Panc1 (cell line): ENCODE measurements around the gene POU1F1. TPM values are rescaled to one million over a fixed set of nuclear protein-coding genes. Genes with fewer than 3 reads are reported as not detected.

Experiments
- ATAC-seq: fragments of 200-7000 bp; cut with Tn5 transposase; 2 replicates; pipeline ENCODE4 v1.9.1; 2020; ENCODE audit warnings: mild to moderate bottlenecking, moderate library complexity
- BruUV-seq: library from RNA; stranded (reverse); fragments of 400-500 nt; replicated peaks from 2 replicates; lab custom pipeline; 2021; lab: Mats Ljungman, UMichigan
- CTCF ChIA-PET: fragments of 300-600 bp; sonication (Branson Sonifier 250); formaldehyde crosslinking; loops from one replicate; lab custom pipeline; 2022; ENCODE audit warnings: antibody characterized with exemption; lab: Charles Lee
- POLR2A ChIA-PET: fragments of 300-600 bp; sonication (Branson Sonifier 250); formaldehyde crosslinking; loops from one replicate; lab custom pipeline; 2022; ENCODE audit warnings: antibody characterized with exemption; lab: Charles Lee
- DNase-seq: peaks from one replicate; pipeline ENCODE4 v3.0.0-alpha.2; 2010; ENCODE audit warnings: low read depth, low spot score
- H3K27ac ChIP-seq: 2 replicates; pipeline ENCODE4 v1.5.1; 2011; ENCODE audit warnings: mild to moderate bottlenecking, low read length, inconsistent platforms
- H3K27me3 ChIP-seq: fragments of 200-500 bp; sonication (Bioruptor generic); 2 replicates; pipeline ENCODE4 v1.6.0; 2014; ENCODE audit warnings: low read length, inconsistent platforms; ENCODE audit not compliant: control insufficient read depth, insufficient read depth
- H3K36me3 ChIP-seq: fragments of 200-500 bp; sonication (Bioruptor generic); 2 replicates; pipeline ENCODE4 v1.5.1; 2014; ENCODE audit warnings: inconsistent platforms, mild to moderate bottlenecking, low read length, moderate library complexity; ENCODE audit not compliant: control insufficient read depth, insufficient read depth
- H3K4me1 ChIP-seq: 2 replicates; pipeline ENCODE4 v1.5.1; 2011; ENCODE audit warnings: inconsistent platforms, mild to moderate bottlenecking, low read length, moderate library complexity; ENCODE audit not compliant: control insufficient read depth, insufficient read depth
- H3K4me3 ChIP-seq, 2 experiments: 2 replicates each; pipeline ENCODE4 v1.5.1; 2011 to 2012; ENCODE audit warnings: low read depth in 2 of 2, low read length in 2 of 2, mild to moderate bottlenecking in 2 of 2, inconsistent platforms in 1 of 2, moderate library complexity in 1 of 2
- H3K9me3 ChIP-seq: fragments of 200-500 bp; sonication (Bioruptor generic); 2 replicates; pipeline ENCODE4 v1.5.1; 2014; ENCODE audit warnings: low read depth, mild to moderate bottlenecking, inconsistent platforms, low read length, moderate library complexity; ENCODE audit not compliant: control insufficient read depth, insufficient read depth
- POLR2AphosphoS5 ChIP-seq: IDR thresholded peaks from 2 replicates; pipeline ENCODE4 v1.6.1; 2012; ENCODE audit warnings: mild to moderate bottlenecking, low read depth, low read length, moderate library complexity
- SIN3A ChIP-seq: IDR thresholded peaks from 2 replicates; pipeline ENCODE4 v1.6.1; 2012; ENCODE audit warnings: low read depth, mild to moderate bottlenecking, low read length, moderate library complexity, borderline replicate concordance; ENCODE audit not compliant: insufficient read depth
- TCF7L2 ChIP-seq: IDR thresholded peaks from 2 replicates; pipeline ENCODE4 v1.6.1; 2011; ENCODE audit warnings: mild to moderate bottlenecking, low read depth, low read length, inconsistent platforms
- in situ Hi-C: cut with HindIII; loops from 2 replicates; pipeline ENCODE4 v1.10.0; 2016; ENCODE audit warnings: low sequenced_read_pairs, low pct_unique_long_range_greater_than_20kb
- intact Hi-C: fragments of 100-400 bp; cut with micrococcal nuclease; formaldehyde crosslinking; loops from one replicate; pipeline ENCODE4 v1.10.0; 2022; ENCODE audit not compliant: unreplicated experiment
- total RNA-seq: library from RNA; stranded (reverse); gene quantifications from one replicate; pipeline ENCODE4 v1.2.1, GENCODE V29; 2021; ENCODE audit not compliant: unreplicated experiment
- TF ChIP-seq, protein P1 (sequence below), 2 experiments: IDR thresholded peaks; 2 replicates each; pipeline ENCODE4 v1.6.1; 2011 to 2012; ENCODE audit warnings: low read depth in 2 of 2, control low read depth in 1 of 2, low read length in 1 of 2, mild to moderate bottlenecking in 1 of 2, moderate library complexity in 1 of 2; ENCODE audit not compliant: insufficient read depth in 1 of 2
- TF ChIP-seq, protein P2 (sequence below): fragments of 450-650 bp; IDR thresholded peaks from 2 replicates; pipeline ENCODE4 v1.5.1; 2017; ENCODE audit warnings: mild to moderate bottlenecking

POU1F1 gene
- total RNA-seq, 1 experiment from 2014 or later, result not detected

GRCh38 chr3:87272718-87273341 is 3.6 kb downstream of the POU1F1 start:
- H3K4me1 ChIP-seq, result peaks cover 4% of the 10 kb centered on the region; the same call in 1 of the 2 replicates
- ATAC-seq (no peak), DNase-seq (no peak)
- no peak overlapping the region for H3K4me3 ChIP-seq
- no peaks in the 10 kb centered on the region for H3K27me3 ChIP-seq
- TF ChIP-seq TCF7L2 (no peak), SIN3A (no peak), POLR2AphosphoS5 (no peak)
- TF ChIP-seq, protein P1, sequence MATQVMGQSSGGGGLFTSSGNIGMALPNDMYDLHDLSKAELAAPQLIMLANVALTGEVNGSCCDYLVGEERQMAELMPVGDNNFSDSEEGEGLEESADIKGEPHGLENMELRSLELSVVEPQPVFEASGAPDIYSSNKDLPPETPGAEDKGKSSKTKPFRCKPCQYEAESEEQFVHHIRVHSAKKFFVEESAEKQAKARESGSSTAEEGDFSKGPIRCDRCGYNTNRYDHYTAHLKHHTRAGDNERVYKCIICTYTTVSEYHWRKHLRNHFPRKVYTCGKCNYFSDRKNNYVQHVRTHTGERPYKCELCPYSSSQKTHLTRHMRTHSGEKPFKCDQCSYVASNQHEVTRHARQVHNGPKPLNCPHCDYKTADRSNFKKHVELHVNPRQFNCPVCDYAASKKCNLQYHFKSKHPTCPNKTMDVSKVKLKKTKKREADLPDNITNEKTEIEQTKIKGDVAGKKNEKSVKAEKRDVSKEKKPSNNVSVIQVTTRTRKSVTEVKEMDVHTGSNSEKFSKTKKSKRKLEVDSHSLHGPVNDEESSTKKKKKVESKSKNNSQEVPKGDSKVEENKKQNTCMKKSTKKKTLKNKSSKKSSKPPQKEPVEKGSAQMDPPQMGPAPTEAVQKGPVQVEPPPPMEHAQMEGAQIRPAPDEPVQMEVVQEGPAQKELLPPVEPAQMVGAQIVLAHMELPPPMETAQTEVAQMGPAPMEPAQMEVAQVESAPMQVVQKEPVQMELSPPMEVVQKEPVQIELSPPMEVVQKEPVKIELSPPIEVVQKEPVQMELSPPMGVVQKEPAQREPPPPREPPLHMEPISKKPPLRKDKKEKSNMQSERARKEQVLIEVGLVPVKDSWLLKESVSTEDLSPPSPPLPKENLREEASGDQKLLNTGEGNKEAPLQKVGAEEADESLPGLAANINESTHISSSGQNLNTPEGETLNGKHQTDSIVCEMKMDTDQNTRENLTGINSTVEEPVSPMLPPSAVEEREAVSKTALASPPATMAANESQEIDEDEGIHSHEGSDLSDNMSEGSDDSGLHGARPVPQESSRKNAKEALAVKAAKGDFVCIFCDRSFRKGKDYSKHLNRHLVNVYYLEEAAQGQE (IDR thresholded peaks at IDR 0.05; ENCODE audit: insufficient read depth in 1 of 2, low read depth in 2 of 2, low read length in 1 of 2), result no peak
- TF ChIP-seq, protein P2, sequence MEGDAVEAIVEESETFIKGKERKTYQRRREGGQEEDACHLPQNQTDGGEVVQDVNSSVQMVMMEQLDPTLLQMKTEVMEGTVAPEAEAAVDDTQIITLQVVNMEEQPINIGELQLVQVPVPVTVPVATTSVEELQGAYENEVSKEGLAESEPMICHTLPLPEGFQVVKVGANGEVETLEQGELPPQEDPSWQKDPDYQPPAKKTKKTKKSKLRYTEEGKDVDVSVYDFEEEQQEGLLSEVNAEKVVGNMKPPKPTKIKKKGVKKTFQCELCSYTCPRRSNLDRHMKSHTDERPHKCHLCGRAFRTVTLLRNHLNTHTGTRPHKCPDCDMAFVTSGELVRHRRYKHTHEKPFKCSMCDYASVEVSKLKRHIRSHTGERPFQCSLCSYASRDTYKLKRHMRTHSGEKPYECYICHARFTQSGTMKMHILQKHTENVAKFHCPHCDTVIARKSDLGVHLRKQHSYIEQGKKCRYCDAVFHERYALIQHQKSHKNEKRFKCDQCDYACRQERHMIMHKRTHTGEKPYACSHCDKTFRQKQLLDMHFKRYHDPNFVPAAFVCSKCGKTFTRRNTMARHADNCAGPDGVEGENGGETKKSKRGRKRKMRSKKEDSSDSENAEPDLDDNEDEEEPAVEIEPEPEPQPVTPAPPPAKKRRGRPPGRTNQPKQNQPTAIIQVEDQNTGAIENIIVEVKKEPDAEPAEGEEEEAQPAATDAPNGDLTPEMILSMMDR, result no peak
- no TSS peak for BruUV-seq
- ChIA-PET CTCF (no interaction called here), POLR2A (no interaction called here)
- H3K27ac ChIP-seq, result no peak overlapping the region
- no peaks in the 10 kb centered on the region for H3K9me3 ChIP-seq
- H3K36me3 ChIP-seq, result no peaks in the 10 kb centered on the region
- intact Hi-C loops, result no loop called here
- in situ Hi-C loops, result no loop called here

DNA sequence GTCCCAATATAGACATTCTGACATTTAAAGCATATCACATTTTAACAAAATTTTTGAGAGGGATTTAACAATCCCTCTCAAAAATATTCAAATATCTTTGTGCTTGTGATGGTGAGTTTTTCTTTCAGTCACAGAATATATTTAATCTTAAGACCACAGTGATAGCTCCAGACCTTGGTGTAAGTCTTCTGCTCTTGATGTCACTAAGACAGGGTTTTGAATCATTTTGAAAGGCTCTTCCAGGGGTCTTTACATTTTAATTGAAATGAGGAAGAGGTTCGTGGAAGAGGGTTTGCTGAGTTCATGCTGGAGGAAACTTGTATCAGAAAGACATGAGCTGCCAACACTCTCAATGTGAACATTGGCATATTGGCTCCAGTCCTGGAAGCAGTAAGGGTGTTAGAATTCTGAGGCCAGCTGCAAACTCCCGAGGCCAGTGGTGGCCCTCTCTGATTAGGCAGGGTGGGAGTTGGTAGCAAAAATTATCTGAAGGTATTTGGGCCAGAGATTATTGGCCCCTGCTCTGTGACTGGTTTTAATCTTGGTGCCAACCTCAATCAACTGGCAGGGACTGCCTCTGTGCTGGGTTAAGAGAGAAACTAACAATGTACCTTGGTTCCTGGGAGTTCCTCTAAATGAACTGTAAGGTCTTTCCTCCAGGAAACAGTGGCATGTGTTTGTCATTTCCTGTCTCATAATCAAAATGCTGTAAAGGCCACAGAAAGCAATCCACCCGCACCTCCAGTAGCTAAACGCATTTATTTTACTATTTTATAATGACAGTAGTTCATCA is 5.3 kb downstream of the POU1F1 start:
- no peak overlapping the region for H3K27ac ChIP-seq
- DNase-seq, result no peak

More for the DNA sequence above, 5.3 kb downstream of the POU1F1 start:
- no peaks in the 10 kb centered on the region for H3K36me3 ChIP-seq
- CTCF ChIA-PET, result no interaction called here
- POLR2A ChIA-PET, result no interaction called here
- in situ Hi-C loops (no loop called here), intact Hi-C loops (no loop called here)
- BruUV-seq, result no TSS peak
- no peak for ATAC-seq
- H3K4me1 ChIP-seq, result peaks cover 4% of the 10 kb centered on the region; the same call in 1 of the 2 replicates
- H3K4me3 ChIP-seq, result no peak overlapping the region
- H3K27me3 ChIP-seq, result no peaks in the 10 kb centered on the region
- TF ChIP-seq TCF7L2 (no peak), SIN3A (no peak), POLR2AphosphoS5 (no peak)
- TF ChIP-seq, protein P1 (IDR thresholded peaks at IDR 0.05; ENCODE audit: insufficient read depth in 1 of 2, low read depth in 2 of 2, low read length in 1 of 2), result no peak
- TF ChIP-seq, protein P2, result no peak
- no peaks in the 10 kb centered on the region for H3K9me3 ChIP-seq
